ENCODE results near the gene CARMIL3.

DNA sequence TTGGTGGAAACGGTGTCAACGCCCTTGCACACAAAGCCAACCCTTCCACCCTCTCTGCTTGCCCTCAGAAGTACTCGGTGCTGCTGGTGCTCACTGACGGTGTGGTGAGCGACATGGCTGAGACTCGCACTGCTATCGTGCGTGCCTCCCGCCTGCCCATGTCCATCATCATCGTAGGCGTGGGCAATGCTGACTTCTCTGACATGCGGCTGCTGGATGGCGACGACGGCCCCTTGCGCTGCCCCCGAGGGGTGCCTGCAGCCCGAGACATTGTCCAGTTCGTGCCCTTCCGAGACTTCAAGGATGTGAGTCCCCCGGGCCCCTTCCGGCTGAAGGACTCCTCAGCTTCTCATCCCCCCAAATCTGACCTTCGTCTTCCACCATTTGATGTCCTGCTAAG is 25.3 kb downstream of the CARMIL3 start:
- TF ChIP-seq POLR2AphosphoS5 (IDR thresholded peaks at IDR 0.05) (no peak), POLR2A (IDR thresholded peaks at IDR 0.05) (no peak)
- TF ChIP-seq, protein P1, sequence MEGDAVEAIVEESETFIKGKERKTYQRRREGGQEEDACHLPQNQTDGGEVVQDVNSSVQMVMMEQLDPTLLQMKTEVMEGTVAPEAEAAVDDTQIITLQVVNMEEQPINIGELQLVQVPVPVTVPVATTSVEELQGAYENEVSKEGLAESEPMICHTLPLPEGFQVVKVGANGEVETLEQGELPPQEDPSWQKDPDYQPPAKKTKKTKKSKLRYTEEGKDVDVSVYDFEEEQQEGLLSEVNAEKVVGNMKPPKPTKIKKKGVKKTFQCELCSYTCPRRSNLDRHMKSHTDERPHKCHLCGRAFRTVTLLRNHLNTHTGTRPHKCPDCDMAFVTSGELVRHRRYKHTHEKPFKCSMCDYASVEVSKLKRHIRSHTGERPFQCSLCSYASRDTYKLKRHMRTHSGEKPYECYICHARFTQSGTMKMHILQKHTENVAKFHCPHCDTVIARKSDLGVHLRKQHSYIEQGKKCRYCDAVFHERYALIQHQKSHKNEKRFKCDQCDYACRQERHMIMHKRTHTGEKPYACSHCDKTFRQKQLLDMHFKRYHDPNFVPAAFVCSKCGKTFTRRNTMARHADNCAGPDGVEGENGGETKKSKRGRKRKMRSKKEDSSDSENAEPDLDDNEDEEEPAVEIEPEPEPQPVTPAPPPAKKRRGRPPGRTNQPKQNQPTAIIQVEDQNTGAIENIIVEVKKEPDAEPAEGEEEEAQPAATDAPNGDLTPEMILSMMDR (IDR thresholded peaks at IDR 0.05): no peak

Measured in prostate gland (tissue), 2 donors.